Measurements from ENCODE around the gene BEND5. TPM values are rescaled to one million over a fixed set of nuclear protein-coding genes. Genes with fewer than 3 reads are reported as not detected.
A peak's percentile ranks its signal among the peaks of the same experiment; 100 is the strongest.

The BEND5 gene
- total and polyA plus RNA-seq, 9 donors = 8.0 to 20.1 (median 12.0) TPM

- no peak for DNase-seq
- H3K4me1 ChIP-seq (ENCODE audit: control insufficient read depth, insufficient read depth, low read length) = peaks cover 3% of the 10 kb centered on the region
- H3K27ac ChIP-seq (ENCODE audit: low read length) = no peak overlapping the region
- no peaks in the 10 kb centered on the region for H3K9me3 ChIP-seq (replicated peaks; ENCODE audit: control insufficient read depth, low read depth, low read length)
- no peaks in the 10 kb centered on the region for H3K27me3 ChIP-seq (ENCODE audit: control insufficient read depth, insufficient read depth, low read length)
- H3K36me3 ChIP-seq (ENCODE audit: control insufficient read depth, insufficient read depth, low read length) = no peaks in the 10 kb centered on the region
- no peak overlapping the region for H3K4me3 ChIP-seq (ENCODE audit: low read length)
- 50% methylated on average over 1 of the region's 1 CpG for WGBS (ENCODE audit: insufficient coverage)
Measured at GRCh38 chr1:48793863-48794262, 17.2 kb upstream of the BEND5 start.

- peaks cover 3% of the 10 kb centered on the region for H3K4me1 ChIP-seq (ENCODE audit: control insufficient read depth, insufficient read depth, low read length)
- no peaks in the 10 kb centered on the region for H3K36me3 ChIP-seq (ENCODE audit: control insufficient read depth, insufficient read depth, low read length)
- H3K27ac ChIP-seq (ENCODE audit: low read length) = no peak overlapping the region
- no peaks in the 10 kb centered on the region for H3K9me3 ChIP-seq (replicated peaks; ENCODE audit: control insufficient read depth, low read depth, low read length)
- H3K27me3 ChIP-seq (ENCODE audit: control insufficient read depth, insufficient read depth, low read length) = no peaks in the 10 kb centered on the region
- H3K4me3 ChIP-seq (ENCODE audit: low read length) = no peak overlapping the region
- no CpG with 5 or more reads among the region's 1 CpG for WGBS (ENCODE audit: insufficient coverage)
- no peak for DNase-seq
Measured at GRCh38 chr1:48792961-48793360, 16.3 kb upstream of the BEND5 start.

GRCh38 chr1:48790397-48790796, 13.7 kb upstream of the BEND5 start:
- Histone ChIP-seq H3K4me3 (ENCODE audit: low read length) (no peak overlapping the region), H3K36me3 (ENCODE audit: control insufficient read depth, insufficient read depth, low read length) (no peaks in the 10 kb centered on the region), H3K27me3 (ENCODE audit: control insufficient read depth, insufficient read depth, low read length) (no peaks in the 10 kb centered on the region), H3K9me3 (replicated peaks; ENCODE audit: control insufficient read depth, low read depth, low read length) (no peaks in the 10 kb centered on the region), H3K4me1 (ENCODE audit: control insufficient read depth, insufficient read depth, low read length) (peaks cover 3% of the 10 kb centered on the region), H3K27ac (ENCODE audit: low read length) (no peak overlapping the region)
- no peak for DNase-seq

- no peaks in the 10 kb centered on the region for H3K9me3 ChIP-seq (replicated peaks; ENCODE audit: control insufficient read depth, low read depth, low read length)
- H3K27ac ChIP-seq (ENCODE audit: low read length) = no peak overlapping the region
- peak; percentile 41 for DNase-seq
- peaks cover 3% of the 10 kb centered on the region for H3K4me1 ChIP-seq (ENCODE audit: control insufficient read depth, insufficient read depth, low read length)
- no CpG with 5 or more reads among the region's 4 CpGs for WGBS (ENCODE audit: insufficient coverage)
- no peak overlapping the region for H3K4me3 ChIP-seq (ENCODE audit: low read length)
- H3K27me3 ChIP-seq (ENCODE audit: control insufficient read depth, insufficient read depth, low read length) = no peaks in the 10 kb centered on the region
- no peaks in the 10 kb centered on the region for H3K36me3 ChIP-seq (ENCODE audit: control insufficient read depth, insufficient read depth, low read length)
Measured at GRCh38 chr1:48789903-48790302, 13.2 kb upstream of the BEND5 start.

- no CpG with 5 or more reads among the region's 1 CpG for WGBS (ENCODE audit: insufficient coverage)
Measured at GRCh38 chr1:48785869-48786268, 9.2 kb upstream of the BEND5 start.

GRCh38 chr1:48784301-48784700, 7.6 kb upstream of the BEND5 start:
- H3K4me3 ChIP-seq (ENCODE audit: low read length) = no peak overlapping the region
- H3K27ac ChIP-seq (ENCODE audit: low read length) = no peak overlapping the region
- H3K27me3 ChIP-seq (ENCODE audit: control insufficient read depth, insufficient read depth, low read length) = no peaks in the 10 kb centered on the region
- H3K9me3 ChIP-seq (replicated peaks; ENCODE audit: control insufficient read depth, low read depth, low read length) = no peaks in the 10 kb centered on the region
- H3K36me3 ChIP-seq (ENCODE audit: control insufficient read depth, insufficient read depth, low read length) = no peaks in the 10 kb centered on the region
- DNase-seq = no peak
- no peaks in the 10 kb centered on the region for H3K4me1 ChIP-seq (ENCODE audit: control insufficient read depth, insufficient read depth, low read length)
- no CpG with 5 or more reads among the region's 2 CpGs for WGBS (ENCODE audit: insufficient coverage)

More at GRCh38 chr1:48785869-48786268, 9.2 kb upstream of the BEND5 start:
- Histone ChIP-seq H3K4me3 (ENCODE audit: low read length) (no peak overlapping the region), H3K9me3 (replicated peaks; ENCODE audit: control insufficient read depth, low read depth, low read length) (no peaks in the 10 kb centered on the region), H3K27ac (ENCODE audit: low read length) (no peak overlapping the region), H3K36me3 (ENCODE audit: control insufficient read depth, insufficient read depth, low read length) (no peaks in the 10 kb centered on the region), H3K27me3 (ENCODE audit: control insufficient read depth, insufficient read depth, low read length) (no peaks in the 10 kb centered on the region), H3K4me1 (ENCODE audit: control insufficient read depth, insufficient read depth, low read length) (peaks cover 3% of the 10 kb centered on the region)
- DNase-seq = no peak

- Histone ChIP-seq H3K9me3 (replicated peaks; ENCODE audit: control insufficient read depth, low read depth, low read length) (no peaks in the 10 kb centered on the region), H3K27ac (ENCODE audit: low read length) (peak overlapping the region; percentile 29), H3K4me3 (ENCODE audit: low read length) (peak overlapping the region; percentile 81), H3K36me3 (ENCODE audit: control insufficient read depth, insufficient read depth, low read length) (peaks cover 10% of the 10 kb centered on the region), H3K27me3 (ENCODE audit: control insufficient read depth, insufficient read depth, low read length) (no peaks in the 10 kb centered on the region), H3K4me1 (ENCODE audit: control insufficient read depth, insufficient read depth, low read length) (peaks cover 15% of the 10 kb centered on the region)
- peak; percentile 45 for DNase-seq
- WGBS (ENCODE audit: insufficient coverage) = 3% methylated on average over 6 of the region's 17 CpGs
Measured at GRCh38 chr1:48777219-48777895, 666 bp upstream of the BEND5 start.

GRCh38 chr1:48775831-48776392, 779 bp downstream of the BEND5 start:
- DNase-seq = peak; percentile 12
- Histone ChIP-seq H3K4me3 (ENCODE audit: low read length) (peak overlapping the region; percentile 81), H3K4me1 (ENCODE audit: control insufficient read depth, insufficient read depth, low read length) (peaks cover 20% of the 10 kb centered on the region), H3K36me3 (ENCODE audit: control insufficient read depth, insufficient read depth, low read length) (peaks cover 16% of the 10 kb centered on the region), H3K27me3 (ENCODE audit: control insufficient read depth, insufficient read depth, low read length) (no peaks in the 10 kb centered on the region), H3K9me3 (replicated peaks; ENCODE audit: control insufficient read depth, low read depth, low read length) (no peaks in the 10 kb centered on the region), H3K27ac (ENCODE audit: low read length) (peak overlapping the region; percentile 75)
- 5% methylated on average over 6 of the region's 7 CpGs for WGBS (ENCODE audit: insufficient coverage)

GRCh38 chr1:48773133-48773532, 3.6 kb downstream of the BEND5 start:
- peaks cover 20% of the 10 kb centered on the region for H3K4me1 ChIP-seq (ENCODE audit: control insufficient read depth, insufficient read depth, low read length)
- DNase-seq = no peak
- WGBS (ENCODE audit: insufficient coverage) = no CpG with 5 or more reads among the region's 1 CpG
- no peak overlapping the region for H3K27ac ChIP-seq (ENCODE audit: low read length)
- no peak overlapping the region for H3K4me3 ChIP-seq (ENCODE audit: low read length)
- peaks cover 16% of the 10 kb centered on the region for H3K36me3 ChIP-seq (ENCODE audit: control insufficient read depth, insufficient read depth, low read length)
- no peaks in the 10 kb centered on the region for H3K9me3 ChIP-seq (replicated peaks; ENCODE audit: control insufficient read depth, low read depth, low read length)
- no peaks in the 10 kb centered on the region for H3K27me3 ChIP-seq (ENCODE audit: control insufficient read depth, insufficient read depth, low read length)

- no peaks in the 10 kb centered on the region for H3K9me3 ChIP-seq (replicated peaks; ENCODE audit: control insufficient read depth, low read depth, low read length)
- no peak overlapping the region for H3K27ac ChIP-seq (ENCODE audit: low read length)
- H3K4me1 ChIP-seq (ENCODE audit: control insufficient read depth, insufficient read depth, low read length) = peaks cover 14% of the 10 kb centered on the region
- H3K4me3 ChIP-seq (ENCODE audit: low read length) = no peak overlapping the region
- no peak for DNase-seq
- WGBS (ENCODE audit: insufficient coverage) = 75% methylated on average over 1 of the region's 2 CpGs
- H3K27me3 ChIP-seq (ENCODE audit: control insufficient read depth, insufficient read depth, low read length) = no peaks in the 10 kb centered on the region
- peaks cover 16% of the 10 kb centered on the region for H3K36me3 ChIP-seq (ENCODE audit: control insufficient read depth, insufficient read depth, low read length)
Measured at GRCh38 chr1:48772211-48772610, 4.5 kb downstream of the BEND5 start.

Measured in muscle of leg (tissue), 11 donors.